Measurements from ENCODE around the gene ZYG11A. TPM values are rescaled to one million over a fixed set of nuclear protein-coding genes. Genes with fewer than 3 reads are reported as not detected.

ZYG11A gene
- 0.56 and 0.63 TPM in 2 replicates for total RNA-seq

GRCh38 chr1:52842643-52843310, at the start of gene ZYG11A:
ZYG11A (plus strand) TSS chr1:52842760; CDS start chr1:52842884, 124 bp downstream.

DNA sequence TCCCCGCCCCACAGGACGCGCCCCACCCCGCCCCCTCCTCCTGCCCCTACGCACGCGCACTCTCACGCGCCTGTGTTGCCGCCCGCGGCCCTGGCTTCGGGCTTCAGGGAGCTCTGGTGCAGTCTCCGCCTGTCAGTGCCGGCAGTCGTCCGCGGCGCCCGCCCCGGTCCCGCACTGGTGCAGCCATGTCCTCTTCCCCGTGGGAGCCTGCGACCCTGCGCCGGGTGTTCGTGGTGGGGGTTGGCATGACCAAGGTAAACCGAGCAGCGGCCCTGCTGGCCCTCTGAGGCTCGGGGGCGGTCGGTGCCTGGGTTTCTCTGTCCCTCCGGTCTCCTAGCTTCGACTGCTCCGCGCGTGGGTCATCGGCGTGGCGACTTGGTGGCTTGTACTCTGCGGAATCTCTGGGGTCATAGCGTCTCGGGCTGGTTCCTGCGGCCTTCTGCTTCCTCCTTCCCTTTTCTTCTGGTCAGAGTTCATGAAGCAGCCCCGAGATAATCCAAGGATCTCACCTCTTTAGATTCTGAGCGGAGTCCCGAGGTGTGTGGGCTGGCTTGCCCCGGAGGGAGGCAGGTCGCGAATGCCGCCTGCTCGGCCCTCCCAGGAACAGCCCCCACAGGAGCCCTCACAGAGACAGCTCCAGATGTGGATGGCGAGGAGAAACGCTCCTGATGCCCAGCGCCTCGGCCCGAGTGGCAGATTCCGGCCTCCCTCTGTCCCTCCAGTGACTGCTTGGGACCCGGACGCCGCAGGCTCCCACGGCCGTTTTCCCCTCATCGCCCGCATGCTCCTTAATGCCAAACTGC, 84.9 kb downstream of the ZYG11A start, which contains the start of gene SCP2:
SCP2 (plus strand) TSS at position 65 of the 803 bp plus-strand sequence; CDS start at position 186, 121 bp downstream.

Other genes starting within 250 kb of the ZYG11A start
- 16.3 and 16.7 TPM in 2 replicates for gene GPX7, start 240.4 kb upstream of the ZYG11A start, total RNA-seq
- not detected in 2 replicates for gene SHISAL2A, start 209.6 kb upstream of the ZYG11A start, total RNA-seq
- 13.7 and 14.0 TPM in 2 replicates for gene COA7, start 144.4 kb upstream of the ZYG11A start, total RNA-seq
- gene ZYG11B, start 116.3 kb upstream of the ZYG11A start, total RNA-seq: 22.5 and 26.7 TPM in 2 replicates
- gene ECHDC2, start 79.0 kb downstream of the ZYG11A start, total RNA-seq: 7.7 and 31.6 TPM in 2 replicates
- 122 and 131 TPM in 2 replicates for gene SCP2, start 84.5 kb downstream of the ZYG11A start, total RNA-seq
- gene PODN, start 219.5 kb downstream of the ZYG11A start, total RNA-seq: 0.45 and 1.4 TPM in 2 replicates

All from endothelial cell of coronary artery (primary cell).